D721Med (cell line): ENCODE data around the gene CACNA1F.

ENCODE experiments used
- DNase-seq: peaks from one replicate; pipeline ENCODE4 v3.0.0; 2011; ENCODE audit warnings: low spot score; ENCODE audit not compliant: insufficient read length
- FAIRE-seq: peaks from 2 replicates; lab custom pipeline; 2011; peaks lifted over from hg19 to GRCh38; lab: Jason Lieb, UNC
- TF ChIP-seq, protein P1 (sequence below): IDR thresholded peaks from 2 replicates; pipeline ENCODE4 v1.5.1; 2012; ENCODE audit warnings: mild to moderate bottlenecking, control low read depth; ENCODE audit not compliant: insufficient read depth; ENCODE audit errors: missing control alignments

Gene CACNA1F

DNA sequence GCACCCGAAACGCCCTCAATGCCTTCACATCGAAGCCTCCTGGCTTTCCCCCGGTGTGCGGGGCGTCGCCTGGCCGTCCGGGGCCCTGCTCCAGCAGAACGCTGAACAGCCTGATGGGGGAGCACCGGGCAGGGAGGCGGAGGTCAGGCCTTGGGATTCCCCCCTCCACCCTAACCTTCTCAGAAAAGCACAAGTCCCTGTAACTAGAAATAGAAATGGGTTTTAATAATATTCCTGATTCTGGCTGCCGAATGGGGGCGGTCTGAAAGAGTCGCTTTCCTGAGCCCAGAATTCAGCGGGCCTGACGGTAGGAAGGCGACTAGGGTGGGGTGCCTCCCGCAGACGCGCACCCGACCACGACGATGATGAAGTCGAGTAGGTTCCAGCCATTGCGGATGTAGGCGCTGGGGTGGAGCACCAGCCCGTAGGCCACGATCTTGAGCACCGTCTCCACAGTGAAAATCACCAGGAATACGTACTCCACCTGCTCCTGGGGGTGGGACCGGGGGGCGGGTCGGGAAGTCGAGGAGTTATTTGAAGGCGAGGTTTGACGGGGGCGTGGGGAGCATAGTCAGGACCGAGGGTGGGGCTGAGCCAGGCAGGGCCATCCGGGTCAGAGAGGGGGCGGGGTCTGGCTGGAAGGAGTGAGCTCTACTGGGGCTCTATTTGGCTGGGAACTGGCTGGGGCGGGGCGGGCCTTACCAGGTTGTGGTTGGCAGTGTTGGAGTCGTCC is 2.5 kb downstream of the CACNA1F start:
- DNase-seq (no peak), FAIRE-seq (no peak)
- TF ChIP-seq, protein P1, sequence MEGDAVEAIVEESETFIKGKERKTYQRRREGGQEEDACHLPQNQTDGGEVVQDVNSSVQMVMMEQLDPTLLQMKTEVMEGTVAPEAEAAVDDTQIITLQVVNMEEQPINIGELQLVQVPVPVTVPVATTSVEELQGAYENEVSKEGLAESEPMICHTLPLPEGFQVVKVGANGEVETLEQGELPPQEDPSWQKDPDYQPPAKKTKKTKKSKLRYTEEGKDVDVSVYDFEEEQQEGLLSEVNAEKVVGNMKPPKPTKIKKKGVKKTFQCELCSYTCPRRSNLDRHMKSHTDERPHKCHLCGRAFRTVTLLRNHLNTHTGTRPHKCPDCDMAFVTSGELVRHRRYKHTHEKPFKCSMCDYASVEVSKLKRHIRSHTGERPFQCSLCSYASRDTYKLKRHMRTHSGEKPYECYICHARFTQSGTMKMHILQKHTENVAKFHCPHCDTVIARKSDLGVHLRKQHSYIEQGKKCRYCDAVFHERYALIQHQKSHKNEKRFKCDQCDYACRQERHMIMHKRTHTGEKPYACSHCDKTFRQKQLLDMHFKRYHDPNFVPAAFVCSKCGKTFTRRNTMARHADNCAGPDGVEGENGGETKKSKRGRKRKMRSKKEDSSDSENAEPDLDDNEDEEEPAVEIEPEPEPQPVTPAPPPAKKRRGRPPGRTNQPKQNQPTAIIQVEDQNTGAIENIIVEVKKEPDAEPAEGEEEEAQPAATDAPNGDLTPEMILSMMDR, result no peak

DNA sequence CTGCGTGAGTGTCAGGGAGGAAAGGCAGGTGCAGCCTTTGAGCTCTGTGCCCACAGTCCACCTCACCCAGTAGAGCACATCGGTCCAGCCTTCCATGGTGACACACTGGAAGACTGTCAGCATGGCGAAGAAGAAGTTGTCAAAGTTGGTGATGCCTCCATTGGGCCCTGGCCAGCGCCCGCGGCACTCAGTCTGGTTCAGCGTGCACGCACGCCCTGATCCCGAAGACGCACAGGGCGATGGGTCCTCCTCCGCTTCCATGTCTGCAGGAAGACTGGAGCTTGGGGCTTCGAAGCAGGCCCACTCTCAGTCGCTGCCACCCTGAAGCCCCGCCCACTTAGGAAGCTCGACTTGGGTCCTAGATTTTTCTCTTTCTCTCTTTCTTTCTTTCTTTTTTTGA is 5.0 kb downstream of the CACNA1F start:
- DNase-seq (no peak), FAIRE-seq (no peak)
- TF ChIP-seq, protein P1, result no peak

DNA sequence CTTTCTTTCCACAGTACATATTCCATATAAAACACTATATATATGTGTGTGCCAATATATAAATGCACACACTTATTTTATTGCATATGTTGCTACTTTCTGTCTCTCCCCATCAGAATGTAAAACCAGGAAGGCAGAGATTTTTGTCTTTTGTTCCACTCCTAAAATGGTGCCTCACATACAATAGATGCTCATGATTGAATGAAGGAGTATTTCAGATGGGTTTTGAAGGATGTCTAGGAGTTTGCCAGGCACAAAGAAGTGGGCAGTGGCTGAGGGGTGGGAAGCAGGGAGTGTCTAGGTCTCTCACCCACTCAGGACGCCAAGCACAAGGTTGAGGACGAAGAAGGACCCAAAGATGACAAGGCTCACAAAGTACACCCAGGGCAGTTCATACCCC is 5.4 kb downstream of the CACNA1F start:
- DNase-seq, result no peak
- FAIRE-seq, result no peak
- TF ChIP-seq, protein P1, result no peak

DNA sequence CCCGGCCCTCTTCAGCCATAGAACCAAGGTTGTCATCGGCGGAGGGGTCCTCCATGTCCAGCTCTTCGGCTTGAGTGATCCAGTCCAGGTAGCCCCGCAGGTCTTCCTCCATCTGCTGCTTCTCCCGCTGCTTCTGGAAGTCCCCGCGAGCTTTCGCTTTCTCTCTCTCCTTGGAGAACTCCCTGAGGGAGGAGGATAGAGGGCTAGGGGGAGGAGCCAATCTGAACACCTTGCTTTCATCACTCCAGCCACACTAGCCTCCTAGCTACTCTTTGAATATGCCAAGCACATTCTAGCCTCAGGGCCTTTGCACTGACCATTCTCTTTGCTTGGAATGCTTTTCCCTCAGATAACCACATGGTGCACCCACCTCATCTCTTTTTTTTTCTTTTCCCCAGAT is 6.2 kb downstream of the CACNA1F start:
- FAIRE-seq, result no peak

DNA sequence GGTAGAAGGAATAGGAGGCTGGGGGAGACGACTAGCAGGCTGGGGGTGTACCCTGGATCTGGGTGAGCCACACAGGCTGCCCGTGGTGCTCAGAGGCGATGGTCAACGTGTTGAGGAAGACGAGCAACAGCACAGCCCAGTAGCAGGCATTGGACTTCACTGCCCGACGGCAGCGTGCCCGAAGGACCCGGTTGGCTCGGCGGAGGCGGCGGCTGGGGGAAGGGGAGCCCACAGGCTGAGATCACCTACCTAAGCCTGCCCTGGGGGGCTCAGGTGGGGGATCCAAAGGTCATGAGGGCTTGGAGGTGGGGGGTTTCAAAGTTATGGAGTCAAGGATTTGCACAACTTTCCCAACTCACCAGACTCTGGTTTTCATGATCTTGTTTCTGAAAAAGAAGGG is 7.3 kb downstream of the CACNA1F start:
- FAIRE-seq, result no peak
- DNase-seq, result no peak
- TF ChIP-seq, protein P1, result no peak

More for the DNA sequence above, 6.2 kb downstream of the CACNA1F start:
- TF ChIP-seq, protein P1, result no peak
- no peak for DNase-seq

DNA sequence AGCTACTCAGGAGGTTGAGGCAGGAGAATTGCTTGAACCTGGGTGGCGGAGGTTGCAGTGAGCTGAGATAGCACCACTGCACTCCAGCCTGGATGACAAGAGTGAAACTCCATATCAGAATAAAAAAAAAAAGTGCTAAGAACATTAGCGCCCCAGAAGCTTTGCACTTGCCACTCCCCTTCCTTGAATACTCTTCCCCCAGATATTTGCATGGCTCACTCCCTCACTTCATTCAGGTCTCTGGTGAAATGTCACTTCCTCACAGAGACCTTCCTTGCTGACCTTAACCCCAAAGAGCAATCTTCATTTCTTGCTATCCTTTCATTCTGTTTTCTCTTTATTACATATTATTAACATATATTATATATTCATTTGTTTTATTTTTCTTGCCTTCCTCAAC is 11.3 kb downstream of the CACNA1F start:
- FAIRE-seq (no peak), DNase-seq (no peak)
- TF ChIP-seq, protein P1, result no peak

DNA sequence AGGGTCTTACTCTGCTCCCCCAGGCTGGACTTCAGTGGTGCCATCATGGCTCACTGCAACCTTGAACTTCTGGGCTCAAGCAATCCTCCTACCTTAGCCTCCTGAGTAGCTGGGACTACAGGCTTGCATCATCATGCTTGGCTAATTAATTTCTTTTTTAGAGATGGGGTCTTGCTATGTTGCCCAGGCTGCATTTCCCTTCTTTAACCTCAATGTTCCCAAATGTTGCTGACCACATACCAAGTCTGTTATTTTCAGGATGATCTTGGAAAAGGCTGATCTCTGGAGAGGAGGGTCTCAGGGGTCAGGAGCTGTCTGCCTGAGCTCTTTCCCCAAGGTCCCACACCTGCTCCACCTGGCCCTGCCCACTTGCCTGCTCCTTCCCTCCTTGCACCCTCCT is 13.0 kb downstream of the CACNA1F start:
- DNase-seq (no peak), FAIRE-seq (no peak)
- TF ChIP-seq, protein P1, result no peak
